Measurements from ENCODE around the gene MED31.

Gene MED31

GRCh38 chr17:6684881-6685767 is 33.7 kb upstream of the MED31 start:
- POLR2A ChIA-PET = no interaction called here
- CTCF ChIA-PET = interaction anchor here (1.4 kb wide), 1 partner anchor 35 kb away, joined by 3 read pairs; no protein-coding TSS in a partner anchor
- no peak for DNase-seq (ENCODE audit: extremely low spot score)
- no peak for TF ChIP-seq CTCF (IDR thresholded peaks at IDR 0.05; ENCODE audit: control extremely low read depth, extremely low read depth, low read depth, missing control alignments)

GRCh38 chr17:6684460-6684783 is 33.0 kb upstream of the MED31 start:
- no peak for DNase-seq (ENCODE audit: extremely low spot score)
- no peak for TF ChIP-seq CTCF (IDR thresholded peaks at IDR 0.05; ENCODE audit: control extremely low read depth, extremely low read depth, low read depth, missing control alignments)
- CTCF ChIA-PET = interaction anchor here (0.9 to 1.4 kb wide), 2 partner anchors 13 to 35 kb away, joined by 3 read pairs; no protein-coding TSS in a partner anchor
- POLR2A ChIA-PET = no interaction called here

GRCh38 chr17:6683730-6684459 is 32.5 kb upstream of the MED31 start:
- DNase-seq (ENCODE audit: extremely low spot score) = no peak
- ChIA-PET CTCF (interaction anchor here (0.9 to 1.9 kb wide), 2 partner anchors 11 to 14 kb away, joined by 3 to 5 read pairs; no protein-coding TSS in a partner anchor), POLR2A (no interaction called here)
- TF ChIP-seq CTCF (IDR thresholded peaks at IDR 0.05; ENCODE audit: control extremely low read depth, extremely low read depth, low read depth, missing control alignments) = no peak

- TF ChIP-seq CTCF (IDR thresholded peaks at IDR 0.05; ENCODE audit: control extremely low read depth, extremely low read depth, low read depth, missing control alignments) = no peak
- POLR2A ChIA-PET = no interaction called here
- CTCF ChIA-PET = interaction anchor here (1.9 kb wide), 1 partner anchor 12 kb away, joined by 5 read pairs; no protein-coding TSS in a partner anchor
- no peak for DNase-seq (ENCODE audit: extremely low spot score)
Measured at GRCh38 chr17:6683081-6683684, 31.8 kb upstream of the MED31 start.

- no peak for TF ChIP-seq CTCF (IDR thresholded peaks at IDR 0.05; ENCODE audit: control extremely low read depth, extremely low read depth, low read depth, missing control alignments)
- ChIA-PET POLR2A (no interaction called here), CTCF (interaction anchor here (1.9 to 2.0 kb wide), 2 partner anchors 13 to 16 kb away, joined by 4 to 5 read pairs; no protein-coding TSS in a partner anchor)
- no peak for DNase-seq (ENCODE audit: extremely low spot score)
Measured at GRCh38 chr17:6682339-6682738, 30.9 kb upstream of the MED31 start.

GRCh38 chr17:6681671-6682070 is 30.3 kb upstream of the MED31 start:
- POLR2A ChIA-PET = no interaction called here
- no peak for DNase-seq (ENCODE audit: extremely low spot score)
- CTCF ChIA-PET = interaction anchor here (1.9 to 2.0 kb wide), 2 partner anchors 13 to 15 kb away, joined by 4 to 5 read pairs; no protein-coding TSS in a partner anchor
- no peak for TF ChIP-seq CTCF (IDR thresholded peaks at IDR 0.05; ENCODE audit: control extremely low read depth, extremely low read depth, low read depth, missing control alignments)

All from GM10248 (cell line).